HepG2 (cell line): ENCODE results near the gene PDP2. TPM values are rescaled to one million over a fixed set of nuclear protein-coding genes. Genes with fewer than 3 reads are reported as not detected.
A peak's percentile ranks its signal among the peaks of the same experiment; 100 is the strongest.

Source experiments
- ATAC-seq: fragments of 200-7000 bp; cut with Tn5 transposase; 3 replicates; pipeline ENCODE4 v1.9.1; 2020; ENCODE audit warnings: mild to moderate bottlenecking, moderate library complexity
- BruUV-seq: library from RNA; stranded (reverse); fragments of 400-500 nt; replicated peaks from 2 replicates; lab custom pipeline; 2021; lab: Mats Ljungman, UMichigan
- CTCF ChIA-PET: fragments of 300-600 bp; formaldehyde crosslinking; extraction: SDS; loops from one replicate; lab custom pipeline; 2021; ENCODE audit warnings: low total read pairs, inconsistent platforms, low intra/inter-chr PET ratio; lab: Yijun Ruan, JAX
- POLR2A ChIA-PET: fragments of 350-600 bp; sonication (Branson Sonifier 250); formaldehyde crosslinking; loops from one replicate; lab custom pipeline; 2020; ENCODE audit warnings: antibody characterized with exemption, inconsistent platforms; lab: Yijun Ruan, JAX
- DNase-seq: peaks from one replicate; pipeline ENCODE4 v3.0.0-alpha.2; 2015; ENCODE audit warnings: low spot score
- FAIRE-seq: peaks from 3 replicates; lab custom pipeline; 2011; peaks lifted over from hg19 to GRCh38; lab: Jason Lieb, UNC
- H2AFZ ChIP-seq: one replicate; pipeline ENCODE4 v1.6.1; 2011; ENCODE audit warnings: low read length, inconsistent platforms
- H3K27ac ChIP-seq: fragments of 300-600 bp; 3 replicates; pipeline ENCODE4 v1.8.0; 2011; ENCODE audit warnings: mixed run types, mild to moderate bottlenecking, mixed read lengths, low read length, inconsistent platforms; ENCODE audit not compliant: insufficient read depth; ENCODE audit errors: extremely low read length
- H3K27me3 ChIP-seq, 2 experiments: fragments of 200-600 bp in 1 of 2; 2 replicates in 1 of 2; 3 replicates in 1 of 2; pipeline versions ENCODE4 v1.6.0 to v1.8.0; 2011; ENCODE audit warnings: low read length in 2 of 2, mild to moderate bottlenecking in 2 of 2, moderate library complexity in 2 of 2, inconsistent platforms in 1 of 2; ENCODE audit not compliant: insufficient read depth in 2 of 2, control insufficient read depth in 1 of 2
- H3K36me3 ChIP-seq, 2 experiments: fragments of 200-600 bp in 1 of 2; replicated peaks in 1 of 2; 2 replicates in 1 of 2; 3 replicates in 1 of 2; pipeline versions ENCODE4 v1.5.1 to v1.8.0; 2011; ENCODE audit warnings: low read length in 2 of 2, inconsistent platforms in 1 of 2; ENCODE audit not compliant: insufficient read depth in 2 of 2, control insufficient read depth in 1 of 2
- H3K4me1 ChIP-seq: 2 replicates; pipeline ENCODE4 v1.5.1; 2012; ENCODE audit warnings: low read length, inconsistent platforms; ENCODE audit not compliant: insufficient read depth
- H3K4me2 ChIP-seq: 2 replicates; pipeline ENCODE4 v1.6.0; 2011; ENCODE audit warnings: low read depth, low read length, inconsistent platforms
- H3K4me3 ChIP-seq, 3 experiments: fragments of 200-600 bp in 1 of 3; sonication (generic), shearing (Covaris generic) in 1 of 3; replicated peaks in 1 of 3; 2 replicates each; pipeline ENCODE4 v1.5.1; 2011 to 2016; ENCODE audit warnings: low read length in 3 of 3, inconsistent platforms in 2 of 3, low read depth in 2 of 3, mild to moderate bottlenecking in 2 of 3, control low read depth in 1 of 3, mixed read lengths in 1 of 3; ENCODE audit not compliant: insufficient read depth in 1 of 3
- H3K79me2 ChIP-seq: one replicate; pipeline ENCODE4 v1.6.1; 2011; ENCODE audit warnings: low read length, inconsistent platforms; ENCODE audit not compliant: insufficient read depth
- H3K9ac ChIP-seq: 2 replicates; pipeline ENCODE4 v1.6.0; 2011; ENCODE audit warnings: mild to moderate bottlenecking, low read depth, low read length, inconsistent platforms; ENCODE audit not compliant: insufficient read depth
- H3K9me3 ChIP-seq: 2 replicates; pipeline ENCODE4 v1.5.1; 2012; ENCODE audit warnings: mild to moderate bottlenecking, low read length
- H4K20me1 ChIP-seq: 2 replicates; pipeline ENCODE4 v1.6.0; 2011; ENCODE audit warnings: inconsistent platforms, mild to moderate bottlenecking, low read length, moderate library complexity; ENCODE audit not compliant: insufficient read depth
- CEBPB ChIP-seq: IDR thresholded peaks from 2 replicates; pipeline ENCODE4 v1.6.1; 2011; ENCODE audit warnings: low read depth, low read length, improper control_type of control experiment, borderline replicate concordance
- IRF2 ChIP-seq: IDR thresholded peaks from 2 replicates; pipeline ENCODE4 v1.6.1; 2018; ENCODE audit warnings: missing genetic modification reagents, missing compliant biosample characterization
- KDM2A ChIP-seq: sonication (generic); formaldehyde crosslinking; IDR thresholded peaks from 2 replicates; pipeline ENCODE4 v1.4.0; 2020; ENCODE audit warnings: low read depth, missing genetic modification reagents, borderline replicate concordance
- PAF1 ChIP-seq: IDR thresholded peaks from 2 replicates; pipeline ENCODE4 v1.6.1; 2016; ENCODE audit warnings: missing genetic modification reagents, missing compliant biosample characterization
- PTBP1 ChIP-seq: fragments of 200-400 bp; formaldehyde crosslinking; IDR thresholded peaks from 2 replicates; pipeline ENCODE4 v1.6.1; 2018; ENCODE audit warnings: low read length, low read depth; ENCODE audit not compliant: poor library complexity, severe bottlenecking
- RCOR2 ChIP-seq: IDR thresholded peaks from 2 replicates; pipeline ENCODE4 v1.6.1; 2016; ENCODE audit warnings: missing biosample characterization, missing genetic modification reagents
- STAG1 ChIP-seq: sonication (generic); formaldehyde crosslinking; IDR thresholded peaks from 2 replicates; pipeline ENCODE4 v1.4.0; 2020; ENCODE audit warnings: missing genetic modification reagents
- ZFP90 ChIP-seq: sonication (generic); formaldehyde crosslinking; IDR thresholded peaks from 2 replicates; pipeline ENCODE4 v1.8.0; 2022; ENCODE audit warnings: missing genetic modification reagents, mild to moderate bottlenecking, inconsistent platforms, borderline replicate concordance
- ZNF143 ChIP-seq: sonication (generic); formaldehyde crosslinking; IDR thresholded peaks from 2 replicates; pipeline ENCODE4 v1.4.0; 2020; ENCODE audit warnings: missing genetic modification reagents
- ZNF460 ChIP-seq: sonication (generic); formaldehyde crosslinking; IDR thresholded peaks from 2 replicates; pipeline ENCODE4 v1.5.1; 2020; ENCODE audit warnings: missing genetic modification reagents, mild to moderate bottlenecking, borderline replicate concordance
- ZNF605 ChIP-seq: sonication (generic); formaldehyde crosslinking; IDR thresholded peaks from 2 replicates; pipeline ENCODE4 v1.8.0; 2022; ENCODE audit warnings: mild to moderate bottlenecking, missing genetic modification reagents
- WGBS: methylation state at CpG from one replicate; pipeline ENCODE4 v1.1.6; 2017; ENCODE audit warnings: low lambda C conversion rate; 5-methylcytosine and 5-hydroxymethylcytosine counted together
- in situ Hi-C: cut with HindIII; loops from 2 replicates; pipeline ENCODE4 v1.10.0; 2017; ENCODE audit warnings: low pct_unique_long_range_greater_than_20kb; ENCODE audit not compliant: extremely low pct_ligation_motif_present
- intact Hi-C: fragments of 100-400 bp; cut with micrococcal nuclease; formaldehyde crosslinking; loops from one replicate; pipeline ENCODE4 v1.10.0; 2022; ENCODE audit not compliant: unreplicated experiment
- polyA plus RNA-seq, 8 experiments: library from polyadenylated mRNA; depleted of rRNA in 3 of 8; stranded (reverse) in 7 of 8; unstranded in 1 of 8; fragments of >200 nt; fragmentation: Illumina TruSeq in 4 of 8; extraction: Trizol in 4 of 8; gene quantifications; 2 replicates each; pipeline versions ENCODE4 v1.2.1 to v1.2.3, GENCODE V29; 2011 to 2016; ENCODE audit warnings: low read depth in 4 of 8, missing spikeins in 1 of 8, mixed read lengths in 1 of 8; ENCODE audit not compliant: insufficient read depth in 1 of 8
- total RNA-seq, 5 experiments: library from RNA; depleted of rRNA; stranded (reverse); fragments of >200 nt; fragmentation: Illumina TruSeq; extraction: Trizol; gene quantifications; 2 replicates each; pipeline ENCODE4 v1.2.3, GENCODE V29; 2016; ENCODE audit warnings: low read depth in 1 of 5
- TF ChIP-seq, protein P1 (sequence below): sonication (generic); formaldehyde crosslinking; IDR thresholded peaks from 2 replicates; pipeline ENCODE4 v1.4.0; 2020; ENCODE audit warnings: missing genetic modification reagents, borderline replicate concordance
- TF ChIP-seq, protein P2 (sequence below): sonication (generic); formaldehyde crosslinking; conservative IDR thresholded peaks from 2 replicates; pipeline ENCODE4 v1.4.0; 2020; ENCODE audit warnings: mild to moderate bottlenecking, missing genetic modification reagents, moderate library complexity
- TF ChIP-seq, protein P3 (sequence below): sonication (generic); formaldehyde crosslinking; IDR thresholded peaks from 2 replicates; pipeline ENCODE4 v1.8.1; 2023; ENCODE audit warnings: mild to moderate bottlenecking, missing genetic modification reagents

PDP2 gene
- total and polyA plus RNA-seq, 2 of the 13 experiments (the other 11 are each of a cell fraction or from before 2014, with no cell fraction given), result 12.8 to 15.8 TPM

DNA sequence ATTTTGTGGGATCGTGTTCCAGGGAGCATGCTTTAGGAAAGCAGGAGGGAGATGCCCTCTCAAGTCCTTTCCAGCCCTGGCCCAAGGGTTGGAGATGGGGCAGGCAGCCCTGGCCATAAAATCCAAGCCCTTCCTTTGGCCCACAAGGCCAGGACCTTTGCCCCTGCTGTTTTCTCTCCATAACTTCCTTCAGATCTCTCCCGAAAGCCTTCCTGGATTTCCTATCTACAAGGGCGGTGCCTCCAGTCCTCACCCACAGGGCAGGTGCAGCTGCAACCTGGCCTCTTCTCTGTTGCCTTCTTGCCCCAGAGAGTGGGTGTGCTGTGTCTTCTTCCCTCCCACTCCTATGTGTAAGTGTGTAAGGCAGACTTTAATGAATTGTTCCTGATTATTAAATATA, 8.5 kb upstream of the PDP2 start:
- intact Hi-C loops, result loop anchor here (5.0 kb wide), 1 partner anchor 210 kb away; no protein-coding TSS in a partner anchor
- ChIA-PET POLR2A (interaction anchor here (1.7 kb wide), 1 partner anchor 41 kb away, joined by 13 read pairs; the partner anchor contains the start of gene NAE1), CTCF (no interaction called here)

DNA sequence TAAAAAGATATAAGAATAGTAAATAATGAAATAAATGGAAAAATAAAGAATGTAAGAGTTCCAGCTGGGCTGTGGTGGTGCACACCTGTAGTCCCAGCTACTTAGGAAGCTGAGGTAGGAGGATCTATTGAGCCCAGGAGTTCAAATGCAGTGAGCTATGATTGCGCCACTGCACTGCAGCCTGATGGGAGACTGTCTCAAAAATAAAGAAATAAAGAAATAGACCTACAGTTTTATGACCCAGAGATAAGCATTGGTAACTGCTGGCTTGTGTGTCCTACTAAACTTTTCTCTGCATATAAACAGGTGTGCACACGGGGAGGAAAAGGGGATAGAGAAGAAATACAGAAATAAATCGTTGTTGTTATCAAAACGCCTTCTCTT, 7.8 kb upstream of the PDP2 start:
- in situ Hi-C loops (loop anchor here (25.0 kb wide), 1 partner anchor 460 kb away; no protein-coding TSS in a partner anchor), intact Hi-C loops (loop anchor here (5.0 kb wide), 1 partner anchor 210 kb away; no protein-coding TSS in a partner anchor)
- Histone ChIP-seq H3K79me2 (no peaks in the 10 kb centered on the region), H3K27me3 (peaks cover 0 to 8% of the 10 kb centered on the region in 2 experiments; a peak in 2 of 5 replicates), H3K9me3 (no peaks in the 10 kb centered on the region), H3K9ac (no peak overlapping the region), H3K4me2 (peak overlapping the region; percentile 94), H4K20me1 (no peaks in the 10 kb centered on the region), H3K27ac (no peak overlapping the region), H3K4me3 (peak overlapping the region in 2 of 3 experiments; percentile 18 to 66; a peak in 5 of 6 replicates), H3K4me1 (peaks cover 30% of the 10 kb centered on the region), H2AFZ (no peak overlapping the region), H3K36me3 (no peaks in the 10 kb centered on the region)
- FAIRE-seq (no peak), ATAC-seq (no peak), DNase-seq (no peak)
- POLR2A ChIA-PET, result interaction anchor here (0.9 to 1.7 kb wide), 3 partner anchors 33 to 121 kb away, joined by 4 to 13 read pairs (median 5); partner anchors contain the start of genes DYNC1LI2 and NAE1
- CTCF ChIA-PET, result interaction anchor here (1.0 kb wide), 1 partner anchor 41 kb away, joined by 4 read pairs; no protein-coding TSS in a partner anchor
- BruUV-seq, result no TSS peak
- WGBS, result 44% methylated on average over 4 of the region's 4 CpGs
- TF ChIP-seq, protein P1, sequence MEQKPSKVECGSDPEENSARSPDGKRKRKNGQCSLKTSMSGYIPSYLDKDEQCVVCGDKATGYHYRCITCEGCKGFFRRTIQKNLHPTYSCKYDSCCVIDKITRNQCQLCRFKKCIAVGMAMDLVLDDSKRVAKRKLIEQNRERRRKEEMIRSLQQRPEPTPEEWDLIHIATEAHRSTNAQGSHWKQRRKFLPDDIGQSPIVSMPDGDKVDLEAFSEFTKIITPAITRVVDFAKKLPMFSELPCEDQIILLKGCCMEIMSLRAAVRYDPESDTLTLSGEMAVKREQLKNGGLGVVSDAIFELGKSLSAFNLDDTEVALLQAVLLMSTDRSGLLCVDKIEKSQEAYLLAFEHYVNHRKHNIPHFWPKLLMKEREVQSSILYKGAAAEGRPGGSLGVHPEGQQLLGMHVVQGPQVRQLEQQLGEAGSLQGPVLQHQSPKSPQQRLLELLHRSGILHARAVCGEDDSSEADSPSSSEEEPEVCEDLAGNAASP (CRISPR knock-in tag), result no peak
- TF ChIP-seq, protein P2, sequence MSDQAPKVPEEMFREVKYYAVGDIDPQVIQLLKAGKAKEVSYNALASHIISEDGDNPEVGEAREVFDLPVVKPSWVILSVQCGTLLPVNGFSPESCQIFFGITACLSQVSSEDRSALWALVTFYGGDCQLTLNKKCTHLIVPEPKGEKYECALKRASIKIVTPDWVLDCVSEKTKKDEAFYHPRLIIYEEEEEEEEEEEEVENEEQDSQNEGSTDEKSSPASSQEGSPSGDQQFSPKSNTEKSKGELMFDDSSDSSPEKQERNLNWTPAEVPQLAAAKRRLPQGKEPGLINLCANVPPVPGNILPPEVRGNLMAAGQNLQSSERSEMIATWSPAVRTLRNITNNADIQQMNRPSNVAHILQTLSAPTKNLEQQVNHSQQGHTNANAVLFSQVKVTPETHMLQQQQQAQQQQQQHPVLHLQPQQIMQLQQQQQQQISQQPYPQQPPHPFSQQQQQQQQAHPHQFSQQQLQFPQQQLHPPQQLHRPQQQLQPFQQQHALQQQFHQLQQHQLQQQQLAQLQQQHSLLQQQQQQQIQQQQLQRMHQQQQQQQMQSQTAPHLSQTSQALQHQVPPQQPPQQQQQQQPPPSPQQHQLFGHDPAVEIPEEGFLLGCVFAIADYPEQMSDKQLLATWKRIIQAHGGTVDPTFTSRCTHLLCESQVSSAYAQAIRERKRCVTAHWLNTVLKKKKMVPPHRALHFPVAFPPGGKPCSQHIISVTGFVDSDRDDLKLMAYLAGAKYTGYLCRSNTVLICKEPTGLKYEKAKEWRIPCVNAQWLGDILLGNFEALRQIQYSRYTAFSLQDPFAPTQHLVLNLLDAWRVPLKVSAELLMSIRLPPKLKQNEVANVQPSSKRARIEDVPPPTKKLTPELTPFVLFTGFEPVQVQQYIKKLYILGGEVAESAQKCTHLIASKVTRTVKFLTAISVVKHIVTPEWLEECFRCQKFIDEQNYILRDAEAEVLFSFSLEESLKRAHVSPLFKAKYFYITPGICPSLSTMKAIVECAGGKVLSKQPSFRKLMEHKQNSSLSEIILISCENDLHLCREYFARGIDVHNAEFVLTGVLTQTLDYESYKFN, result no peak
- TF ChIP-seq KDM2A (CRISPR knock-in tag) (no peak), CEBPB (peak; percentile 72), ZFP90 (CRISPR knock-in tag) (no peak), ZNF605 (CRISPR knock-in tag) (no peak), STAG1 (no peak), ZNF143 (CRISPR knock-in tag) (no peak), RCOR2 (CRISPR knock-in tag) (no peak), ZNF460 (CRISPR knock-in tag) (peak; percentile 71; the same call in 1 of the 2 replicates)
- TF ChIP-seq, protein P3, sequence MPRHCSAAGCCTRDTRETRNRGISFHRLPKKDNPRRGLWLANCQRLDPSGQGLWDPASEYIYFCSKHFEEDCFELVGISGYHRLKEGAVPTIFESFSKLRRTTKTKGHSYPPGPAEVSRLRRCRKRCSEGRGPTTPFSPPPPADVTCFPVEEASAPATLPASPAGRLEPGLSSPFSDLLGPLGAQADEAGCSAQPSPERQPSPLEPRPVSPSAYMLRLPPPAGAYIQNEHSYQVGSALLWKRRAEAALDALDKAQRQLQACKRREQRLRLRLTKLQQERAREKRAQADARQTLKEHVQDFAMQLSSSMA (CRISPR knock-in tag), result no peak

More for the DNA sequence above, 8.5 kb upstream of the PDP2 start:
- Histone ChIP-seq H3K9ac (no peak overlapping the region), H3K27me3 (peaks cover 0 to 8% of the 10 kb centered on the region in 2 experiments; a peak in 2 of 5 replicates), H3K4me3 (no peak overlapping the region), H3K4me2 (no peak overlapping the region)
- TF ChIP-seq IRF2 (CRISPR knock-in tag) (no peak), PTBP1 (no peak), PAF1 (no peak)
- TF ChIP-seq, all 625 proteins: peak for 0
- WGBS, result 34% methylated on average over 2 of the region's 3 CpGs
- Histone ChIP-seq H3K79me2 (no peaks in the 10 kb centered on the region), H3K4me1 (peaks cover 30% of the 10 kb centered on the region), H3K36me3 (no peaks in the 10 kb centered on the region), H3K27ac (no peak overlapping the region), H3K9me3 (no peaks in the 10 kb centered on the region), H4K20me1 (no peaks in the 10 kb centered on the region), H2AFZ (no peak overlapping the region)
- in situ Hi-C loops, result loop anchor here (25.0 kb wide), 1 partner anchor 460 kb away; no protein-coding TSS in a partner anchor
- FAIRE-seq, result no peak
- no peak for DNase-seq
- no TSS peak for BruUV-seq
- ATAC-seq, result no peak
